HG03060 (cell line): ENCODE measurements around the gene PFKL.

Experiments used
- ATAC-seq: cut with Tn5 transposase; IDR thresholded peaks from one replicate; pipeline ENCODE4 v1.9.1; 2021; ENCODE audit warnings: low read depth, moderate number of reproducible peaks; ENCODE audit not compliant: unreplicated experiment

The PFKL gene

DNA sequence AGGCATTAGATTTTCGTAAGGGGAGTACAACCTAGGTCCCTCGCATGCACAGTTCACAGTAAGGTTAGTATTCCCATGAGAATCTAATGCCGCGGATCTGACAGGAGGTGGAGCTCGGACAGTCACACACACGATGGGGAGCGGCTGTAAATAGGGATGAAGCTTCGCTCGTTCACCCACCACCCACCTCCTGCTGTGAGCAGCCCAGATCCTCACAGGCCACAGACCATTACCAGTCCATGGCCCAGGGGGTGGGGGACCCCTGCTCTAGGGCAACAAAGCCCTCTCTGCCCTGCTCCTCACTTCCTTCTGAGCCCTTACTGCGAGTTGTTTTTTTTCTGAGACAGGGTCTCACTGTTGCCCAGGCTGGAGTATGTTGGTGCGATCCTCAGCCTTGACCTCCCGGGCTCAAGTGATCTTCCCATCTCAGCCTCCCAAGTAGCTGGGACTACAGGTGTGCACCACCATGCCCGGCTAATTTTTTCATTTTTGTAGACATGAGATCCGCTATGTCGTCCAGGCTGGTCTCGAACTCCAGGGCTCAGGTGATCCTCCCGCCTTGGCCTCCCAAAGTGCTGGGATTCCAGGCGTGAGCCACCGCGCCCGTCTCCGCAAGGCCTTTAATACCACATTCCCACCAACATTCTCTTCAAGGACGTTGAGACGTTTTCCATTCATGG, 74.9 kb downstream of the PFKL start:
- no peak for ATAC-seq

DNA sequence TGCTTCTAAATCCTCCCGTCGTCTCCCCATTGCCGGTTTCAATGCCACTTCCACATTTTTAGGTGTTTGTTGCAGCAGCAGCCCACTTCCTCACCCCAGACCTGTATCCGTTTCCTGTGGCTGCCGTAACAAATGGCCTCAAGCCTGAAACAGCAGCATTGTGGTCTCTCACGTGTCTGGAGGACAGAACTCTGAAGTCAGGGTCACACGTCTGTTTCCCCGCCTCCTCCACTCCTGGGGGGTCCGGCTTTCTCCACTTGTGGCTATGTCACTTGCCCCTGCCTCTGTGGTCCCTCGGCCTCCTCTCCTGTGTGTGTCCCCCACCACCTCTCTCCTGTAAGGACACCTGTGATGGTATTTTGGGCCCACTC, 75.4 kb downstream of the PFKL start:
- no peak for ATAC-seq

DNA sequence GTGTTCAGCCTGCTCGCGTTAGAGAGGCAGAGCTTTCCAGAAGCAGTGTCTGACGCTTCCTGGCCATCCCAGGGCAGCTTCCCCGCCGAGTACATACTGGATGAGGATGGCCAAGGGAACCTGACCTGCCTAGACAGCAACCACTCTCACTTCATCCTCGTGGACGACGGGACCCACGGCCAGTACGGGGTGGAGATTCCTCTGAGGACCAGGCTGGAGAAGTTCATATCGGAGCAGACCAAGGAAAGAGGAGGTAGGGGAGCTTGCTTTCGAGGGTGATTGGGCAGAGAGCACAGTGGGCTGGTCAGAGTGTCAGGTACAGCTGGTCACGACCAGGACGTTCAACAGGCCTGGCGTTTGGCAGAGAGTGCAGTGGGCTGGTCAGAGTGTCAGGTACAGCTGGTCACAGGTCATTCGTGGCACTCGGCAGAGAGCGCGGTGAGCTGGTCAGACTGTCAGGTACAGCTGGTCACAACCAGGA, 75.9 kb downstream of the PFKL start:
- ATAC-seq: no peak

DNA sequence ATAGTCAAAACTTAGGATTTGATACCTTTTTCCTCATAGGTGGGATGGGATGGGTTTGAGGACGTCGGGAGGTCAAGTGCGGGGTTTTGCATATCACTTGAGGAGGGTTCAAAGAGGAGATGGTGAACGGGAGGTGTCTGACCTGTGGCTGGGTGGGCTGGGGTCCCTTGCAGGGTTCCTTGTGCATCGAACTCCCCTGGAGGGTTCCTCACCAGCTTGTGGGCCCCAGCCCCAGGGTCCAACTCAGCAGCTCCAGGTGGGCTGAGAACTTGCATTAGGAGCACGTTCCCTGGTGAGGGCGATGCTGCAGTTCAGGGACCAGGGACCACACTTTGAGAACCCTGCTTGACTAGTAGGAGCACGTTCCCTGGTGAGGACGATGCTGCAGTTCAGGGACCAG, 76.8 kb downstream of the PFKL start:
- ATAC-seq: no peak
